A549 (cell line): Measurements from ENCODE around the gene VPS26B. TPM values are rescaled to one million over a fixed set of nuclear protein-coding genes. Genes with fewer than 3 reads are reported as not detected.

Experiments
- ATAC-seq, 2 experiments: fragments of 200-7000 bp in 1 of 2; fragments of >200 bp in 1 of 2; cut with Nextera tagmentation in 1 of 2; cut with Tn5 transposase in 1 of 2; 3 replicates each; pipeline versions ENCODE4 v1.8.0 to v1.9.1; 2018 to 2020; ENCODE audit warnings: mild to moderate bottlenecking in 1 of 2, moderate library complexity in 1 of 2
- CTCF ChIA-PET: fragments of 300-600 bp; sonication (Branson Sonifier 250); formaldehyde crosslinking; extraction: SDS; loops from one replicate; lab custom pipeline; 2021; ENCODE audit warnings: antibody characterized with exemption, inconsistent platforms; lab: Yijun Ruan, JAX
- POLR2A ChIA-PET: fragments of 350-600 bp; formaldehyde crosslinking; extraction: SDS; loops from one replicate; lab custom pipeline; 2021; ENCODE audit warnings: antibody characterized with exemption, inconsistent platforms; lab: Yijun Ruan, JAX
- DNase-seq, 2 experiments: peaks; one replicate each; pipeline versions ENCODE4 v3.0.0 to v3.0.0-alpha.2; 2011 to 2016; ENCODE audit warnings: low read depth in 1 of 2, low spot score in 1 of 2
- FAIRE-seq: peaks from 2 replicates; lab custom pipeline; 2011; peaks lifted over from hg19 to GRCh38; lab: Jason Lieb, UNC
- H3K27ac ChIP-seq, 2 experiments: fragments of >200 bp; sonication (Bioruptor Twin); formaldehyde crosslinking; 3 replicates each; pipeline ENCODE4 v1.5.1; 2016 to 2017
- H3K4me1 ChIP-seq: fragments of >200 bp; sonication (Bioruptor Twin); formaldehyde crosslinking; 3 replicates; pipeline ENCODE4 v1.6.1; 2016
- H3K4me2 ChIP-seq: fragments of >200 bp; sonication (Bioruptor Twin); formaldehyde crosslinking; 3 replicates; pipeline ENCODE4 v1.6.1; 2016
- H3K4me3 ChIP-seq: fragments of >200 bp; sonication (Bioruptor Twin); formaldehyde crosslinking; 3 replicates; pipeline ENCODE4 v1.5.1; 2016
- H3K9me3 ChIP-seq: fragments of >200 bp; sonication (Bioruptor Twin); formaldehyde crosslinking; 3 replicates; pipeline ENCODE4 v1.6.1; 2016
- BHLHE40 ChIP-seq: IDR thresholded peaks from 2 replicates; pipeline ENCODE4 v1.6.1; 2012; ENCODE audit warnings: low read depth, low read length, inconsistent platforms
- CEBPB ChIP-seq, 2 experiments: fragments of >200 bp in 1 of 2; sonication (Bioruptor Twin) in 1 of 2; formaldehyde crosslinking in 1 of 2; IDR thresholded peaks; 2 replicates each; pipeline ENCODE4 v1.6.1; 2012 to 2016
- CHD2 ChIP-seq: fragments of 150-350 bp; IDR thresholded peaks from 2 replicates; pipeline ENCODE4 v1.6.1; 2014; ENCODE audit warnings: low read length; ENCODE audit not compliant: partially characterized antibody
- CTCF ChIP-seq: fragments of >200 bp; sonication (Bioruptor Twin); formaldehyde crosslinking; IDR thresholded peaks from 3 replicates; pipeline ENCODE4 v1.5.1; 2016
- HMGXB4 ChIP-seq: fragments of 250-450 bp; sonication (Bioruptor Pico); IDR thresholded peaks from 2 replicates; pipeline ENCODE4 v1.5.0; 2021; ENCODE audit warnings: mild to moderate bottlenecking, moderate library complexity, borderline replicate concordance
- KDM5A ChIP-seq: fragments of 200-600 bp; sonication (generic); IDR thresholded peaks from 2 replicates; pipeline ENCODE4 v1.6.1; 2016; ENCODE audit warnings: antibody characterized with exemption, mild to moderate bottlenecking
- MAZ ChIP-seq: fragments of 150-350 bp; IDR thresholded peaks from 2 replicates; pipeline ENCODE4 v1.6.1; 2014; ENCODE audit warnings: antibody characterized with exemption, low read depth, low read length, borderline replicate concordance
- NPAS2 ChIP-seq: fragments of 250-450 bp; sonication (Bioruptor Pico); IDR thresholded peaks from 2 replicates; pipeline ENCODE4 v1.8.0; 2022; ENCODE audit warnings: mild to moderate bottlenecking, moderate library complexity, borderline replicate concordance
- NR3C1 ChIP-seq: fragments of >200 bp; sonication (Bioruptor Twin); formaldehyde crosslinking; IDR thresholded peaks from 3 replicates; pipeline ENCODE4 v1.6.1; 2017
- PHF8 ChIP-seq: fragments of 200-600 bp; sonication (generic); IDR thresholded peaks from 2 replicates; pipeline ENCODE4 v1.6.1; 2016; ENCODE audit warnings: low read depth, mild to moderate bottlenecking, antibody characterized with exemption, moderate library complexity, borderline replicate concordance
- RAD21 ChIP-seq, 2 experiments: fragments of >200 bp in 1 of 2; sonication (Bioruptor Twin) in 1 of 2; formaldehyde crosslinking in 1 of 2; IDR thresholded peaks in 1 of 2; conservative IDR thresholded peaks in 1 of 2; 2 replicates in 1 of 2; 3 replicates in 1 of 2; pipeline ENCODE4 v1.6.1; 2012 to 2018; ENCODE audit warnings: inconsistent platforms in 1 of 2
- RCOR1 ChIP-seq: fragments of 150-350 bp; IDR thresholded peaks from 2 replicates; pipeline ENCODE4 v1.6.1; 2014; ENCODE audit warnings: antibody characterized with exemption, low read length, low read depth
- RNF2 ChIP-seq: fragments of 200-600 bp; sonication (generic); IDR thresholded peaks from 2 replicates; pipeline ENCODE4 v1.6.1; 2016; ENCODE audit warnings: low read depth, mild to moderate bottlenecking, antibody characterized with exemption, moderate library complexity, borderline replicate concordance
- TFCP2L1 ChIP-seq: fragments of 250-450 bp; sonication (Bioruptor Pico); IDR thresholded peaks from 2 replicates; pipeline ENCODE4 v1.5.0; 2021; ENCODE audit warnings: mild to moderate bottlenecking
- whole genome bisulfite sequencing: methylation state at CpG from one replicate; pipeline ENCODE4 v1.1.6; 2017; ENCODE audit errors: missing lambda C conversion rate; 5-methylcytosine and 5-hydroxymethylcytosine counted together
- polyA plus RNA-seq, 4 experiments: library from polyadenylated mRNA; depleted of rRNA in 3 of 4; stranded (reverse); fragments of >200 nt; fragmentation: RNase III in 1 of 4; extraction: RNeasy Plus Mini Kit Qiagen cat#74134 plus additional on column Dnase treatment in 1 of 4; gene quantifications; 2 replicates in 3 of 4; 3 replicates in 1 of 4; pipeline ENCODE4 v1.2.3, GENCODE V29; 2011 to 2017

The VPS26B gene
- polyA plus RNA-seq, 2 of the 4 experiments (the other 2 are of a cell fraction), result 19.2 to 25.7 TPM

- ChIA-PET CTCF (interaction anchor here (0.8 to 1.7 kb wide), 12 partner anchors 8 to 55 kb away, joined by 3 to 7 read pairs (median 4); partner anchors contain the start of gene GLB1L3), POLR2A (interaction anchor here (0.6 kb wide), 1 partner anchor 1912 kb away, joined by 3 read pairs; no protein-coding TSS in a partner anchor)
- no peak for TF ChIP-seq KDM5A
- no peak for TF ChIP-seq NR3C1
- peak; percentile 42 for TF ChIP-seq CTCF
- peak; percentile 23 to 32; a peak in 3 of 5 replicates for TF ChIP-seq RAD21 (conservative IDR thresholded peaks at IDR 0.05 in 1 of 2, IDR thresholded peaks at IDR 0.05 in 1 of 2)
- no peak overlapping the region for H3K4me3 ChIP-seq
- H3K4me2 ChIP-seq, result no peak overlapping the region
- H3K27ac ChIP-seq, result no peak overlapping the region
- H3K9me3 ChIP-seq, result no peaks in the 10 kb centered on the region
- FAIRE-seq, result no peak
- H3K4me1 ChIP-seq, result no peaks in the 10 kb centered on the region
- DNase-seq, result peak; percentile 14 to 51
- ATAC-seq, result peak; percentile 70 to 89; a peak in 4 of 6 replicates
- 70% methylated on average over 10 of the region's 14 CpGs for WGBS
Measured at GRCh38 chr11:134261626-134262488, 37.4 kb downstream of the VPS26B start.

DNA sequence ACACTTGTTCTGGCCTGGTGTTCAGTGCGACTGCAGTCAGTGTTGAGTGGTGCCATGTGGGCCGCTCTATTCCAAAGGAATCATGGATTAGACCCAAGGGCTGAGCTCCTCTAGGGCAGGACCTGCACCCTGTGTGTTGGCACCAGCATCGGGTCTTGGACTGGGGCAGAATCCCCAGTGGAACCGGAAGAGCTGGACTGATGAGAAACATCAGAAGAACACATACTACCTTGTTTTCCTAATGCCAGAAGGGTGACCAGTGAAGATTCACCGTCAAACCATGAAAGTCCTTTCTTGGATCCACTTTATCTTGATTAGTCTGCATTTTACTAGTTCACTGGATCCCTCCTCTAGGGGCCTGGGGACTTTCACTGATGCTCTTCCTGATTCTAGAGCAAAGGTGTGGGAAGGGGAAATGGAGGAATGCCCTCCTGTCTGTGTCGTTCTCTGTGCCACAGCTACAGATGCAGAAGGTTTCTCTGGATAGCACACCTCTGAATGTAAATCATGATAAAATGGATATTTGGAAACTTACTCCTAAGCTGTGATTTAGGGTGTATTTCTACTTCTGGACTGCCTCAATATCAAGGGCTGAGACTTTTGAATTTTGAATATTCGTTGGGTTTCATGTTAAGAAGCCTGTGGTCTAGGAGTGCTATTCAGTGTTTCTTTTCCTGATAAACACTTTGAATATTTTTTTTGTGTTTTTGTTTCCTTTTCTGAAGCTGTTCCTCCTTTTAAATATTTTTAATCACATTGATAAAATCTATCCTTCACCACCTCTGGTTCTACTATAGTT, 40.7 kb downstream of the VPS26B start:
- no peak overlapping the region for H3K4me3 ChIP-seq
- FAIRE-seq, result no peak
- DNase-seq, result no peak
- no peak overlapping the region for H3K27ac ChIP-seq
- no peak for ATAC-seq
- CTCF ChIA-PET, result no interaction called here
- no peaks in the 10 kb centered on the region for H3K4me1 ChIP-seq
- H3K4me2 ChIP-seq, result no peak overlapping the region
- no peaks in the 10 kb centered on the region for H3K9me3 ChIP-seq
- POLR2A ChIA-PET, result no interaction called here
- TF ChIP-seq PHF8 (no peak), BHLHE40 (no peak), RCOR1 (no peak), RNF2 (no peak), TFCP2L1 (CRISPR knock-in tag) (no peak)
- WGBS, result 81% methylated on average over 5 of the region's 7 CpGs

DNA sequence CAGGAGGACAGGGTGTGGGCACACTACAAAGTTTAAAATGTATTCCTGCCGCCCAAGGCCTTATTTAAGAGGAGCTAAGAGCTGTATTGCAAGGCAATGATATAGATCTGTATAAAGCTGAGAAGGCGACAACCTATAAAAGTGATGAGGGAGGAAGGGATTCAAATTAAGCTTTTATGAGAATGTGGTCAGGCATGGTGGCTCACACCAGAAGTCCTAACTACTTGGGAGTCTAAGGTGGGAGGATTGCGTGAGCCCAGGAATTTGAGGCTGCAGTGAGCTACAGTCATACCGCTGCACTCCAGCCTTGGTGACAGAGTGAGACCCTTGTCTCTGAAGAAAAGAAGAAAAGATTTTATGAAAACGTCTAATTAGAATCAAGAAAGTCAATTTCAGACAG, 42.0 kb downstream of the VPS26B start:
- ChIA-PET POLR2A (no interaction called here), CTCF (no interaction called here)
- TF ChIP-seq NPAS2 (CRISPR knock-in tag), result no peak
- no peak for TF ChIP-seq TFCP2L1 (CRISPR knock-in tag)
- no peak for TF ChIP-seq MAZ
- TF ChIP-seq CEBPB (IDR thresholded peaks at IDR 0.05), result no peak
- TF ChIP-seq CHD2, result no peak
- TF ChIP-seq HMGXB4 (CRISPR knock-in tag), result no peak
- H3K4me3 ChIP-seq, result no peak overlapping the region
- H3K4me1 ChIP-seq, result no peaks in the 10 kb centered on the region
- DNase-seq (no peak), FAIRE-seq (no peak), ATAC-seq (no peak)
- WGBS, result 76% methylated on average over 5 of the region's 5 CpGs
- H3K9me3 ChIP-seq, result no peaks in the 10 kb centered on the region
- no peak overlapping the region for H3K27ac ChIP-seq
- H3K4me2 ChIP-seq, result no peak overlapping the region
